CD4-positive, alpha-beta memory T cell (primary cell): Measurements from ENCODE around the gene SND1. TPM values are rescaled to one million over a fixed set of nuclear protein-coding genes. Genes with fewer than 3 reads are reported as not detected.
A peak's percentile ranks its signal among the peaks of the same experiment; 100 is the strongest.

Experiments used
- CTCF ChIA-PET: fragments of 350-600 bp; sonication (Branson Sonifier 250); formaldehyde crosslinking; loops from one replicate; lab custom pipeline; 2021; ENCODE audit warnings: inconsistent platforms; ENCODE audit not compliant: partially characterized antibody; lab: Charles Lee
- POLR2A ChIA-PET: fragments of 350-600 bp; sonication (Branson Sonifier 250); formaldehyde crosslinking; loops from one replicate; lab custom pipeline; 2021; ENCODE audit not compliant: partially characterized antibody; lab: Charles Lee
- DNase-seq, 5 donors: peaks; one replicate each; pipeline versions ENCODE4 v3.0.0 to v3.0.0-alpha.2; 2020 to 2022; ENCODE audit warnings: mixed read lengths in 1 of 5
- H3K27ac ChIP-seq: one replicate; pipeline ENCODE4 v1.7.0; 2013; ENCODE audit warnings: low read depth, low read length
- H3K27me3 ChIP-seq: 2 replicates; pipeline ENCODE4 v1.7.0; 2013; ENCODE audit warnings: mild to moderate bottlenecking, low read length, moderate library complexity; ENCODE audit not compliant: insufficient read depth
- H3K36me3 ChIP-seq: 2 replicates; pipeline ENCODE4 v1.7.0; 2013; ENCODE audit warnings: mild to moderate bottlenecking, low read length, moderate library complexity; ENCODE audit not compliant: insufficient read depth
- H3K4me1 ChIP-seq: 2 replicates; pipeline ENCODE4 v1.7.0; 2013; ENCODE audit warnings: mild to moderate bottlenecking, low read length, moderate library complexity; ENCODE audit not compliant: insufficient read depth
- H3K4me3 ChIP-seq, 2 donors: one replicate each; pipeline ENCODE4 v1.7.0; 2013; ENCODE audit warnings: low read length in 2 of 2, mild to moderate bottlenecking in 1 of 2
- H3K9me3 ChIP-seq, 2 donors: one replicate each; pipeline ENCODE4 v1.7.0; 2013; ENCODE audit warnings: low read length in 2 of 2, control low read depth in 1 of 2; ENCODE audit not compliant: control insufficient read depth in 1 of 2
- H3K27ac Mint-ChIP-seq, 7 donors: one replicate each; pipeline ENCODE4 v1.8.0; 2020 to 2021; ENCODE audit warnings: mixed read lengths in 7 of 7, mild to moderate bottlenecking in 6 of 7, inconsistent platforms in 3 of 7, moderate library complexity in 3 of 7
- H3K27me3 Mint-ChIP-seq, 2 donors: one replicate each; pipeline ENCODE4 v1.8.0; 2020 to 2021; ENCODE audit warnings: mixed read lengths in 2 of 2
- H3K36me3 Mint-ChIP-seq, 2 donors: one replicate each; pipeline ENCODE4 v1.8.0; 2020 to 2021; ENCODE audit warnings: mixed read lengths in 2 of 2, inconsistent platforms in 1 of 2, mild to moderate bottlenecking in 1 of 2
- H3K4me1 Mint-ChIP-seq, 4 donors: one replicate each; pipeline ENCODE4 v1.8.0; 2020 to 2021; ENCODE audit warnings: mixed read lengths in 4 of 4, mild to moderate bottlenecking in 1 of 4
- H3K4me3 Mint-ChIP-seq, 8 donors: one replicate each; pipeline ENCODE4 v1.8.0; 2020 to 2021; ENCODE audit warnings: mixed read lengths in 8 of 8, mild to moderate bottlenecking in 7 of 8, moderate library complexity in 6 of 8, inconsistent platforms in 3 of 8
- H3K9me3 Mint-ChIP-seq, 8 donors: one replicate each; pipeline ENCODE4 v1.8.0; 2020 to 2021; ENCODE audit warnings: mixed read lengths in 8 of 8, mild to moderate bottlenecking in 5 of 8, inconsistent platforms in 3 of 8, moderate library complexity in 1 of 8
- intact Hi-C: fragments of 100-400 bp; cut with micrococcal nuclease; formaldehyde crosslinking; loops from one replicate; pipeline ENCODE4 v1.15.1; 2023
- polyA plus RNA-seq, 2 donors: library from polyadenylated mRNA; unstranded; fragments of 300-500 nt; fragmentation: Illumina TruSeq; gene quantifications; one replicate each; pipeline ENCODE4 v1.2.3, GENCODE V29; 2021
- total RNA-seq, 2 experiments: library from RNA; stranded (reverse); gene quantifications; one replicate each; pipeline ENCODE4 v1.2.3, GENCODE V29; 2021

The SND1 gene
- total and polyA plus RNA-seq, 4 experiments from 2014 or later: 119 to 223 (median 171) TPM

GRCh38 chr7:127738859-127739258 lies 86.9 kb downstream of the SND1 start:
- H3K27ac ChIP-seq: no peak overlapping the region
- no peaks in the 10 kb centered on the region for H3K4me1 ChIP-seq
- Mint-ChIP-seq H3K27me3 (no peaks in the 10 kb centered on the region), H3K4me1 (peaks cover 22 to 44% (median 30%) of the 10 kb centered on the region in 4 donors), H3K9me3 (no peaks in the 10 kb centered on the region), H3K4me3 (no peak overlapping the region), H3K36me3 (peaks cover 20 to 39% of the 10 kb centered on the region in 2 donors), H3K27ac (no peak overlapping the region)
- no peak overlapping the region for H3K4me3 ChIP-seq
- H3K36me3 ChIP-seq: no peaks in the 10 kb centered on the region
- DNase-seq: no peak
- CTCF ChIA-PET: no interaction called here
- intact Hi-C loops: no loop called here
- H3K27me3 ChIP-seq: no peaks in the 10 kb centered on the region
- POLR2A ChIA-PET: no interaction called here
- H3K9me3 ChIP-seq: no peaks in the 10 kb centered on the region

- Mint-ChIP-seq H3K27me3 (no peaks in the 10 kb centered on the region), H3K9me3 (no peaks in the 10 kb centered on the region), H3K4me3 (no peak overlapping the region), H3K36me3 (peaks cover 12 to 28% of the 10 kb centered on the region in 2 donors), H3K27ac (no peak overlapping the region), H3K4me1 (peaks cover 29 to 62% (median 42%) of the 10 kb centered on the region in 4 donors)
- ChIA-PET CTCF (no interaction called here), POLR2A (no interaction called here)
- intact Hi-C loops: no loop called here
- no peaks in the 10 kb centered on the region for H3K9me3 ChIP-seq
- no peaks in the 10 kb centered on the region for H3K27me3 ChIP-seq
- H3K27ac ChIP-seq: no peak overlapping the region
- no peak for DNase-seq
- no peak overlapping the region for H3K4me3 ChIP-seq
- no peaks in the 10 kb centered on the region for H3K4me1 ChIP-seq
- H3K36me3 ChIP-seq: no peaks in the 10 kb centered on the region
Measured at GRCh38 chr7:127741764-127742375, 89.9 kb downstream of the SND1 start.

GRCh38 chr7:127745445-127745844 lies 93.5 kb downstream of the SND1 start:
- Histone ChIP-seq H3K36me3 (no peaks in the 10 kb centered on the region), H3K27ac (no peak overlapping the region), H3K9me3 (no peaks in the 10 kb centered on the region), H3K4me3 (no peak overlapping the region), H3K4me1 (no peaks in the 10 kb centered on the region), H3K27me3 (no peaks in the 10 kb centered on the region)
- intact Hi-C loops: no loop called here
- Mint-ChIP-seq H3K27me3 (no peaks in the 10 kb centered on the region), H3K9me3 (no peaks in the 10 kb centered on the region), H3K4me1 (peaks cover 27 to 73% (median 53%) of the 10 kb centered on the region in 4 donors), H3K27ac (no peak overlapping the region), H3K36me3 (peaks cover 18 to 31% of the 10 kb centered on the region in 2 donors), H3K4me3 (no peak overlapping the region)
- ChIA-PET POLR2A (no interaction called here), CTCF (no interaction called here)
- no peak for DNase-seq

- no peak for DNase-seq
- H3K27me3 Mint-ChIP-seq: no peaks in the 10 kb centered on the region
- Histone ChIP-seq H3K27me3 (no peaks in the 10 kb centered on the region), H3K4me1 (peaks cover 5% of the 10 kb centered on the region), H3K36me3 (no peaks in the 10 kb centered on the region), H3K9me3 (no peaks in the 10 kb centered on the region), H3K27ac (no peak overlapping the region), H3K4me3 (no peak overlapping the region)
- H3K4me1 Mint-ChIP-seq: peaks cover 35 to 81% (median 62%) of the 10 kb centered on the region in 4 donors
- no peaks in the 10 kb centered on the region for H3K9me3 Mint-ChIP-seq
- H3K27ac Mint-ChIP-seq: no peak overlapping the region
- peaks cover 13 to 25% of the 10 kb centered on the region in 2 donors for H3K36me3 Mint-ChIP-seq
- no peak overlapping the region for H3K4me3 Mint-ChIP-seq
- POLR2A ChIA-PET: no interaction called here
- CTCF ChIA-PET: no interaction called here
- intact Hi-C loops: no loop called here
Measured at GRCh38 chr7:127751062-127751461, 99.1 kb downstream of the SND1 start.

- ChIA-PET POLR2A (no interaction called here), CTCF (interaction anchor here (1.3 kb wide), 1 partner anchor 11 kb away, joined by 3 read pairs; no protein-coding TSS in a partner anchor)
- Mint-ChIP-seq H3K4me1 (peaks cover 37 to 85% (median 63%) of the 10 kb centered on the region in 4 donors), H3K4me3 (no peak overlapping the region), H3K36me3 (peaks cover 13 to 23% of the 10 kb centered on the region in 2 donors), H3K27me3 (no peaks in the 10 kb centered on the region), H3K27ac (no peak overlapping the region), H3K9me3 (no peaks in the 10 kb centered on the region)
- no peak overlapping the region for H3K27ac ChIP-seq
- no peaks in the 10 kb centered on the region for H3K27me3 ChIP-seq
- H3K36me3 ChIP-seq: no peaks in the 10 kb centered on the region
- intact Hi-C loops: no loop called here
- no peaks in the 10 kb centered on the region for H3K9me3 ChIP-seq
- H3K4me3 ChIP-seq: no peak overlapping the region
- H3K4me1 ChIP-seq: peaks cover 5% of the 10 kb centered on the region
- DNase-seq: no peak
Measured at GRCh38 chr7:127751490-127752448, 99.8 kb downstream of the SND1 start.

GRCh38 chr7:127752829-127753228 lies 100.8 kb downstream of the SND1 start:
- Histone ChIP-seq H3K9me3 (no peaks in the 10 kb centered on the region), H3K27me3 (no peaks in the 10 kb centered on the region), H3K4me1 (peaks cover 5% of the 10 kb centered on the region), H3K4me3 (no peak overlapping the region), H3K36me3 (no peaks in the 10 kb centered on the region), H3K27ac (no peak overlapping the region)
- CTCF ChIA-PET: interaction anchor here (1.3 kb wide), 1 partner anchor 10 kb away, joined by 3 read pairs; no protein-coding TSS in a partner anchor
- Mint-ChIP-seq H3K36me3 (peaks cover 13 to 18% of the 10 kb centered on the region in 2 donors), H3K4me1 (peaks cover 43 to 87% (median 65%) of the 10 kb centered on the region in 4 donors), H3K27me3 (no peaks in the 10 kb centered on the region), H3K4me3 (no peak overlapping the region), H3K9me3 (no peaks in the 10 kb centered on the region), H3K27ac (peak overlapping the region in 1 of 7 donors; percentile 8)
- POLR2A ChIA-PET: no interaction called here
- intact Hi-C loops: no loop called here
- DNase-seq: no peak

GRCh38 chr7:127754457-127754856 lies 102.5 kb downstream of the SND1 start:
- H3K27ac Mint-ChIP-seq: no peak overlapping the region
- Histone ChIP-seq H3K4me1 (peaks cover 7% of the 10 kb centered on the region), H3K27me3 (no peaks in the 10 kb centered on the region), H3K27ac (no peak overlapping the region), H3K36me3 (no peaks in the 10 kb centered on the region), H3K4me3 (no peak overlapping the region), H3K9me3 (no peaks in the 10 kb centered on the region)
- H3K9me3 Mint-ChIP-seq: no peaks in the 10 kb centered on the region
- ChIA-PET CTCF (no interaction called here), POLR2A (interaction anchor here (0.5 kb wide), 1 partner anchor 148 kb away, joined by 3 read pairs; no protein-coding TSS in a partner anchor)
- intact Hi-C loops: no loop called here
- peaks cover 3 to 7% of the 10 kb centered on the region in 2 donors for H3K36me3 Mint-ChIP-seq
- H3K27me3 Mint-ChIP-seq: no peaks in the 10 kb centered on the region
- H3K4me1 Mint-ChIP-seq: peaks cover 39 to 86% (median 61%) of the 10 kb centered on the region in 4 donors
- no peak for DNase-seq
- no peak overlapping the region for H3K4me3 Mint-ChIP-seq
